GM12872 (cell line): Measurements from ENCODE around the gene LAMA2.

ENCODE experiments used
- CTCF ChIP-seq: IDR thresholded peaks from 3 replicates; pipeline ENCODE4 v1.5.1; 2011; ENCODE audit warnings: low read depth, mild to moderate bottlenecking, low read length, moderate library complexity; ENCODE audit not compliant: insufficient read depth

LAMA2 gene

GRCh38 chr6:129215916-129216520 lies 333.1 kb downstream of the LAMA2 start:
- no peak for TF ChIP-seq CTCF

- TF ChIP-seq CTCF = no peak
Observed at GRCh38 chr6:129217701-129218100, 334.8 kb downstream of the LAMA2 start.

- no peak for TF ChIP-seq CTCF
Observed at GRCh38 chr6:129233458-129234134, 350.7 kb downstream of the LAMA2 start.

GRCh38 chr6:129235167-129236000 lies 352.4 kb downstream of the LAMA2 start:
- no peak for TF ChIP-seq CTCF

GRCh38 chr6:129236001-129236517 lies 353.1 kb downstream of the LAMA2 start:
- TF ChIP-seq CTCF = no peak

GRCh38 chr6:129238991-129239390 lies 356.1 kb downstream of the LAMA2 start:
- TF ChIP-seq CTCF = no peak

- TF ChIP-seq CTCF = no peak
Observed at GRCh38 chr6:129239825-129240491, 357.0 kb downstream of the LAMA2 start.
